ENCODE results near the gene KANSL1L. TPM values are rescaled to one million over a fixed set of nuclear protein-coding genes. Genes with fewer than 3 reads are reported as not detected.

KANSL1L gene
- total and polyA plus RNA-seq, 8 donors: 2.6 to 128 (median 19.6) TPM

DNA sequence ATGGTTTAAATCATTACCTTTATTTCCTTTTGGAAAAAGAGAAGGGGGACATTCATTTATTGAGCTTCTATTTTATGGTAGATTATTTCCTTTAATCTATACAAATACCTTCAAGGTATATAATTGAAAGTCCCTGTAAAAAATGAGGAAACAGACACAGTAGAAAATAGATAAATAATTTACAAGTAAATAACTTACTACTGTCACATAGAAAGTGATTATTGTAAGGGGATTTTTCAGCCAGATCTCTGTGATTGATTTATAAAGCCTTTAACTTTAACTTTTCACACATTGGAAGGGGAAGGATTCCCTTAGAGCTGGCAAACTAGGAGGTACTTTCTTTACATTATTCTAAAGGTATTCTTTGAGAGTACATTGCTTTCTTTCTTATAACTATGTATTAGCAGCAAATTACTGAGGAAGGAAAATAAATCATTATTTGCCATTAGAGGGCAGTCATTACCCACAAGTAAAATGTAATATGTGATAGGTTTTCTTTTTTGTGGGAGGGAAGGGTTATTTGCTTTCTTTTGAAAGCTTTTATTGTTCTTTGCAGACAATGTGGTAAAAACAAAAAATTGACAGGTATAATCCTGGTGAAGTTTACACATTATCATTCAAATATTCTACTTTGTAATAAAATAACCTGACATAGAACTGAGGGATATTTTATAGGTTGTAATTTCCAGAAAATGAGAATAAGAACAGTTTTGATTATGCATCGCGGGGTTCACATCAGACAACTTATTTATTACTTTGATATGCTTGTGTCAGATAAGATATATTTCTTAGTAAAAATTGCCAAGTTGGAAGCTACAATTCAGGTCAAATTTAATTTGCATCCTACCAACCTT lies 193.6 kb downstream of the KANSL1L start:
- Histone ChIP-seq H3K4me1 (no peaks in the 10 kb centered on the region), H3K4me3 (no peak overlapping the region), H3K36me3 (no peaks in the 10 kb centered on the region), H3K27me3 (no peaks in the 10 kb centered on the region), H3K9me3 (no peaks in the 10 kb centered on the region), H3K27ac (no peak overlapping the region)
- TF ChIP-seq POLR2A (IDR thresholded peaks at IDR 0.05) (no peak), POLR2AphosphoS5 (IDR thresholded peaks at IDR 0.05) (no peak), EP300 (IDR thresholded peaks at IDR 0.05) (no peak)
- TF ChIP-seq, protein P1, sequence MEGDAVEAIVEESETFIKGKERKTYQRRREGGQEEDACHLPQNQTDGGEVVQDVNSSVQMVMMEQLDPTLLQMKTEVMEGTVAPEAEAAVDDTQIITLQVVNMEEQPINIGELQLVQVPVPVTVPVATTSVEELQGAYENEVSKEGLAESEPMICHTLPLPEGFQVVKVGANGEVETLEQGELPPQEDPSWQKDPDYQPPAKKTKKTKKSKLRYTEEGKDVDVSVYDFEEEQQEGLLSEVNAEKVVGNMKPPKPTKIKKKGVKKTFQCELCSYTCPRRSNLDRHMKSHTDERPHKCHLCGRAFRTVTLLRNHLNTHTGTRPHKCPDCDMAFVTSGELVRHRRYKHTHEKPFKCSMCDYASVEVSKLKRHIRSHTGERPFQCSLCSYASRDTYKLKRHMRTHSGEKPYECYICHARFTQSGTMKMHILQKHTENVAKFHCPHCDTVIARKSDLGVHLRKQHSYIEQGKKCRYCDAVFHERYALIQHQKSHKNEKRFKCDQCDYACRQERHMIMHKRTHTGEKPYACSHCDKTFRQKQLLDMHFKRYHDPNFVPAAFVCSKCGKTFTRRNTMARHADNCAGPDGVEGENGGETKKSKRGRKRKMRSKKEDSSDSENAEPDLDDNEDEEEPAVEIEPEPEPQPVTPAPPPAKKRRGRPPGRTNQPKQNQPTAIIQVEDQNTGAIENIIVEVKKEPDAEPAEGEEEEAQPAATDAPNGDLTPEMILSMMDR (IDR thresholded peaks at IDR 0.05): peak in 4 of 7 experiments; percentile 53 to 61 (median 56)
- intact Hi-C loops (cut with DNase I; ENCODE audit: low total_unique reads): loop anchor here (5.0 kb wide), 1 partner anchor 220 kb away; no protein-coding TSS in a partner anchor
- WGBS, 5 donors: 82 to 92% (median 88%) methylated on average over 2 of the region's 2 CpGs
- peak in 1 of 2 donors; percentile 68 for DNase-seq

DNA sequence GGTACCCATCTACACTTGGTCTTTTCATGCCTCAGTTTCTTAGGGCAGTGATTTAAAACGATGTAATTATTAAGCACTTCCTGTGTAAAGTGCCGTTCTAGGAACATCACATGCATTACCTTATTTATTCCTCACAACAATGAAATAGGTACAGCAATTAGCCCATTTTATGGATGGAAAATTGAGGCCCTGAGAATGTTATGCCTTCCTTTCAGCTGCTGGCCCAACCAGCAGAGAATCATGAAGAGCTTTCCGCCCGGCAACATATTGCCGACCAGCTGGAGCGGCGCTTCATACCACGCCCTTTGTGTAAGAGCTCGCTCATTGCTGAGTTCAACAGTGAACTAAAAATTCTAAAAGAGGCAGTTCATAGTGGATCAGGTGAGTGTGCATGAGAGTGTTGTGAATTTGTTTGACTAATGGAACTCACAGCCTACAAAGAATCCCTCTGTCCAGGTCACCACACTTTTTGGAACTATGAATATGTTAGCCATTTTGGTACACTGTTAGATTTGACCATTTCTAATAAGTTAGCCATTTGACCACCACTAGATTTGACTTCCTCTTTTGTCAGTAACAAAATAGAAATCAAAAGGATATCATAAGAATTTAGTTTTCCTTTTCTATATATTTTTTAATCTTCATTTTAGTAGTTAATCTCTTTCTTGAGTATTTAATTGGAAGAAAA lies 194.4 kb downstream of the KANSL1L start:
- no peaks in the 10 kb centered on the region for H3K36me3 ChIP-seq

DNA sequence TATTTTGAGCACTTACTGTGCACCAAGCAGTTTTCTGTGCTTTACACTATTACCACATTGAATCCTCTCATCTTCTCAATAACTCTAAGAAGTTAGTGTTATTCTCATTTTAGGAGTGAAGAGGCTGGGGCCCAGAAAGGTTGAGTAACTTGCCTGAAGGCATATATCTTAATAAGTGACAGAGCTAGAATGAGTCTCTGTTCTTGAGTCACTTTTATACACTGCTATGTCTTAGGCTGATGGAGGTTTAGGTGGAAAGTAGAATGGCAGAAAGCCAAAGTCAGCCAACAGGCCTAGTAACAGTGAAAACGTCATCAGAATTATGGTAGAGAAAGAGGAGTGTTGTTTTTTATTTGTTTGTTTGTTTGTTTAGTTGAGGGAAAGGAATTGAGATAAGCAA lies 196.6 kb downstream of the KANSL1L start:
- no peaks in the 10 kb centered on the region for H3K4me1 ChIP-seq
- H3K27me3 ChIP-seq: no peaks in the 10 kb centered on the region
- intact Hi-C loops (cut with DNase I; ENCODE audit: low total_unique reads): no loop called here
- no peak overlapping the region for H3K27ac ChIP-seq
- no peak for DNase-seq
- no peak overlapping the region for H3K4me3 ChIP-seq
- WGBS, 5 donors: 36 to 64% (median 38%) methylated on average over 1 of the region's 1 CpG
- no peak for TF ChIP-seq EP300 (IDR thresholded peaks at IDR 0.05)
- TF ChIP-seq POLR2A (IDR thresholded peaks at IDR 0.05): no peak
- no peaks in the 10 kb centered on the region for H3K9me3 ChIP-seq
- no peaks in the 10 kb centered on the region for H3K36me3 ChIP-seq

More for the DNA sequence above, 194.4 kb downstream of the KANSL1L start:
- Histone ChIP-seq H3K4me1 (no peaks in the 10 kb centered on the region), H3K9me3 (no peaks in the 10 kb centered on the region), H3K27ac (no peak overlapping the region), H3K27me3 (no peaks in the 10 kb centered on the region), H3K4me3 (no peak overlapping the region)
- intact Hi-C loops (cut with DNase I; ENCODE audit: low total_unique reads): loop anchor here (5.0 kb wide), 1 partner anchor 220 kb away; no protein-coding TSS in a partner anchor
- WGBS, 5 donors: 86 to 89% (median 87%) methylated on average over 9 of the region's 9 CpGs
- no peak for DNase-seq
- TF ChIP-seq POLR2A (IDR thresholded peaks at IDR 0.05) (no peak), POLR2AphosphoS5 (IDR thresholded peaks at IDR 0.05) (no peak), EP300 (IDR thresholded peaks at IDR 0.05) (no peak)
- TF ChIP-seq, protein P1 (IDR thresholded peaks at IDR 0.05): no peak

DNA sequence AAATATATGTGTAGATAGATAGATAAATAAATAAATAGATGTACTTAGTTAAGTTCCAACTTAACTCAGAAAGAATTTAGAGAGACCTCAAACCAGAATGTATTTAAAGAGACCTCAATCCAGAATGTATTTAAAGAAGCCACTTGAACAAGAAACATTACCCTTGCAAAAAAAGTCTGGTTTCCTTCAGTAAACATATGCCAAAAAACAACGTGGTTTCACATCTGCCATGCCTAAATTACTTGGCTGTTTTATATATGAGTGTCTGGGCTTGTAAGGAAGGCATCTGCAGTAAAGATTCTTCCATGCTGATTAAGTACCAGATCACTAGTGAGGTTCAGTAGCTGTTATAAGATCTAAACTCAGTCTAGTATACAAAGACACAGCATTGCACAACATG lies 197.9 kb downstream of the KANSL1L start:
- TF ChIP-seq EP300 (IDR thresholded peaks at IDR 0.05) (no peak), POLR2AphosphoS5 (IDR thresholded peaks at IDR 0.05) (no peak), POLR2A (IDR thresholded peaks at IDR 0.05) (no peak)
- TF ChIP-seq, protein P1 (IDR thresholded peaks at IDR 0.05): no peak
- 5 to 32% (median 24%) methylated on average over 1 of the region's 1 CpG for WGBS, 5 donors
- intact Hi-C loops (cut with DNase I; ENCODE audit: low total_unique reads): no loop called here

More for the DNA sequence above, 197.9 kb downstream of the KANSL1L start:
- no peak overlapping the region for H3K27ac ChIP-seq
- H3K27me3 ChIP-seq: no peaks in the 10 kb centered on the region
- no peaks in the 10 kb centered on the region for H3K9me3 ChIP-seq
- peak in 1 of 2 donors; percentile 14 for DNase-seq
- no peaks in the 10 kb centered on the region for H3K4me1 ChIP-seq
- no peak overlapping the region for H3K4me3 ChIP-seq
- no peaks in the 10 kb centered on the region for H3K36me3 ChIP-seq

Other genes starting within 250 kb of the KANSL1L start
- 10 to 100 TPM in 3 of 5 donors, 1 to 10 TPM in 2; 1.2 to 91.2 (median 20.0) TPM for gene RPE, start 168.8 kb downstream of the KANSL1L start, total RNA-seq
- 10 to 100 TPM; 15.0 to 25.1 (median 20.9) TPM for gene RPE, start 168.8 kb downstream of the KANSL1L start, polyA plus RNA-seq
- gene ACADL, start 54.0 kb upstream of the KANSL1L start, total RNA-seq: 10 to 100 TPM in 1 of 5 donors, 1 to 10 TPM in 2, not detected in 2; 4.9 to 17.5 (median 6.6) TPM
- 1 to 10 TPM; 3.3 to 4.9 (median 4.6) TPM for gene ACADL, start 54.0 kb upstream of the KANSL1L start, polyA plus RNA-seq
- gene MYL1, start 143.8 kb upstream of the KANSL1L start, total RNA-seq: not detected
- 1 to 10 TPM in 1 of 3 donors, under 1 TPM in 1, not detected in 1; 0.45 to 7.3 TPM for gene MYL1, start 143.8 kb upstream of the KANSL1L start, polyA plus RNA-seq